ENCODE measurements around the gene DHCR7. TPM values are rescaled to one million over a fixed set of nuclear protein-coding genes. Genes with fewer than 3 reads are reported as not detected.

The DHCR7 gene
- total and polyA plus RNA-seq, 12 donors = 31.8 to 904 (median 85.3) TPM

GRCh38 chr11:71459076-71459766 is 11.0 kb upstream of the DHCR7 start:
- TF ChIP-seq CTCF (IDR thresholded peaks at IDR 0.05) = no peak
- TF ChIP-seq POLR2A (IDR thresholded peaks at IDR 0.05) = no peak
- Histone ChIP-seq H3K36me3 (replicated peaks in 1 of 2) (peaks cover 0 to 75% of the 10 kb centered on the region in 2 donors), H3K27ac (no peak overlapping the region), H3K4me1 (replicated peaks in 1 of 2) (peaks cover 0 to 9% of the 10 kb centered on the region in 2 donors), H3K27me3 (no peaks in the 10 kb centered on the region), H3K4me3 (no peak overlapping the region), H3K9me3 (replicated peaks in 1 of 3) (no peaks in the 10 kb centered on the region)
- WGBS, 4 donors = 90 to 94% (median 90%) methylated on average over 16 to 23 of the region's 23 CpGs
- intact Hi-C loops (cut with DNase I) = no loop called here
- no peak for DNase-seq

- no peaks in the 10 kb centered on the region for H3K9me3 ChIP-seq (replicated peaks in 1 of 3)
- no peak overlapping the region for H3K4me3 ChIP-seq
- H3K4me1 ChIP-seq (replicated peaks in 1 of 2) = peaks cover 0 to 15% of the 10 kb centered on the region in 2 donors
- DNase-seq = no peak
- TF ChIP-seq POLR2A (IDR thresholded peaks at IDR 0.05) = no peak
- TF ChIP-seq CTCF (IDR thresholded peaks at IDR 0.05) = no peak
- WGBS, 4 donors = 89 to 94% (median 93%) methylated on average over 19 to 26 of the region's 26 CpGs
- intact Hi-C loops (cut with DNase I) = no loop called here
- H3K27me3 ChIP-seq = no peaks in the 10 kb centered on the region
- peaks cover 0 to 73% of the 10 kb centered on the region in 2 donors for H3K36me3 ChIP-seq (replicated peaks in 1 of 2)
- H3K27ac ChIP-seq = no peak overlapping the region
Measured at GRCh38 chr11:71458146-71459070, 10.2 kb upstream of the DHCR7 start.

- H3K27ac ChIP-seq = no peak overlapping the region
- TF ChIP-seq CTCF (IDR thresholded peaks at IDR 0.05) (no peak), POLR2A (IDR thresholded peaks at IDR 0.05) (no peak)
- 92 to 96% (median 95%) methylated on average over 10 of the region's 10 CpGs for whole genome bisulfite sequencing, 4 donors
- H3K4me3 ChIP-seq = no peak overlapping the region
- intact Hi-C loops (cut with DNase I) = no loop called here
- H3K4me1 ChIP-seq (replicated peaks in 1 of 2) = peaks cover 6 to 20% of the 10 kb centered on the region in 2 donors
- H3K36me3 ChIP-seq (replicated peaks in 1 of 2) = peaks cover 0 to 68% of the 10 kb centered on the region in 2 donors
- DNase-seq = no peak
- H3K27me3 ChIP-seq = no peaks in the 10 kb centered on the region
- no peaks in the 10 kb centered on the region for H3K9me3 ChIP-seq (replicated peaks in 1 of 3)
Measured at GRCh38 chr11:71456831-71457230, 8.6 kb upstream of the DHCR7 start.

- WGBS, 4 donors = 89 to 96% (median 91%) methylated on average over 8 of the region's 8 CpGs
- TF ChIP-seq CTCF (IDR thresholded peaks at IDR 0.05) (no peak), POLR2A (IDR thresholded peaks at IDR 0.05) (no peak)
- Histone ChIP-seq H3K27me3 (no peaks in the 10 kb centered on the region), H3K4me3 (no peak overlapping the region), H3K4me1 (replicated peaks in 1 of 2) (peaks cover 11 to 25% of the 10 kb centered on the region in 2 donors), H3K36me3 (replicated peaks in 1 of 2) (peaks cover 0 to 64% of the 10 kb centered on the region in 2 donors), H3K27ac (no peak overlapping the region), H3K9me3 (replicated peaks in 1 of 3) (no peaks in the 10 kb centered on the region)
- intact Hi-C loops (cut with DNase I) = no loop called here
- no peak for DNase-seq
Measured at GRCh38 chr11:71456294-71456693, 8.1 kb upstream of the DHCR7 start.
